ENCODE data around the gene C8G. TPM values are rescaled to one million over a fixed set of nuclear protein-coding genes. Genes with fewer than 3 reads are reported as not detected.

C8G gene
- total RNA-seq, 2 donors from 2014 or later: not detected

- Histone ChIP-seq H3K9me3 (no peaks in the 10 kb centered on the region), H3K27ac (peak overlapping the region; percentile 60 to 61), H3K36me3 (no peaks in the 10 kb centered on the region), H3K4me1 (replicated peaks) (no peaks in the 10 kb centered on the region), H3K27me3 (replicated peaks; ENCODE audit: insufficient read depth) (no peaks in the 10 kb centered on the region), H3K4me3 (peak overlapping the region; percentile 25 to 41)
- intact Hi-C loops (cut with DNase I): no loop called here
- no peak for TF ChIP-seq POLR2AphosphoS5 (IDR thresholded peaks at IDR 0.05)
- TF ChIP-seq POLR2A (IDR thresholded peaks at IDR 0.05): no peak
- no peak for TF ChIP-seq CTCF (IDR thresholded peaks at IDR 0.05)
- no peak for DNase-seq (ENCODE audit: low spot score)
- 23% methylated on average over 33 of the region's 33 CpGs for WGBS
These were observed 32.6 kb downstream of the C8G start for GRCh38 chr9:136977649-136978072.

- H3K27me3 ChIP-seq (replicated peaks; ENCODE audit: insufficient read depth): no peaks in the 10 kb centered on the region
- peak overlapping the region; percentile 25 to 41 for H3K4me3 ChIP-seq
- intact Hi-C loops (cut with DNase I): no loop called here
- H3K9me3 ChIP-seq: no peaks in the 10 kb centered on the region
- TF ChIP-seq POLR2AphosphoS5 (IDR thresholded peaks at IDR 0.05) (peak; percentile 6), POLR2A (IDR thresholded peaks at IDR 0.05) (no peak), CTCF (IDR thresholded peaks at IDR 0.05) (peak in 1 of 4 experiments; percentile 7)
- no peaks in the 10 kb centered on the region for H3K4me1 ChIP-seq (replicated peaks)
- H3K36me3 ChIP-seq: no peaks in the 10 kb centered on the region
- DNase-seq (ENCODE audit: low spot score): peak; percentile 45
- H3K27ac ChIP-seq: peak overlapping the region; percentile 60 to 61
- WGBS: 0% methylated on average over 25 of the region's 78 CpGs
These were observed 33.2 kb downstream of the C8G start for GRCh38 chr9:136978073-136978864.

GRCh38 chr9:136978865-136979544 lies 34.0 kb downstream of the C8G start:
- Histone ChIP-seq H3K36me3 (no peaks in the 10 kb centered on the region), H3K4me3 (no peak overlapping the region), H3K27me3 (replicated peaks; ENCODE audit: insufficient read depth) (no peaks in the 10 kb centered on the region), H3K9me3 (no peaks in the 10 kb centered on the region), H3K27ac (no peak overlapping the region), H3K4me1 (replicated peaks) (no peaks in the 10 kb centered on the region)
- intact Hi-C loops (cut with DNase I): no loop called here
- DNase-seq (ENCODE audit: low spot score): no peak
- TF ChIP-seq POLR2AphosphoS5 (IDR thresholded peaks at IDR 0.05) (no peak), CTCF (IDR thresholded peaks at IDR 0.05) (no peak), POLR2A (IDR thresholded peaks at IDR 0.05) (no peak)
- WGBS: 61% methylated on average over 30 of the region's 41 CpGs

- H3K4me1 ChIP-seq (replicated peaks): no peaks in the 10 kb centered on the region
- TF ChIP-seq CTCF (IDR thresholded peaks at IDR 0.05) (no peak), POLR2A (IDR thresholded peaks at IDR 0.05) (no peak), POLR2AphosphoS5 (IDR thresholded peaks at IDR 0.05) (no peak)
- no peak overlapping the region for H3K27ac ChIP-seq
- H3K9me3 ChIP-seq: no peaks in the 10 kb centered on the region
- no peaks in the 10 kb centered on the region for H3K36me3 ChIP-seq
- intact Hi-C loops (cut with DNase I): no loop called here
- DNase-seq (ENCODE audit: low spot score): no peak
- 87% methylated on average over 20 of the region's 26 CpGs for WGBS
- peaks cover 1% of the 10 kb centered on the region for H3K27me3 ChIP-seq (replicated peaks; ENCODE audit: insufficient read depth)
- no peak overlapping the region for H3K4me3 ChIP-seq
These were observed 34.9 kb downstream of the C8G start for GRCh38 chr9:136979769-136980587.

Measured in prostate gland (tissue), 2 donors.